ENCODE data around the gene R3HDM4.
A peak's percentile ranks its signal among the peaks of the same experiment; 100 is the strongest.

R3HDM4 gene

GRCh38 chr19:912181-913079 lies 589 bp downstream of the R3HDM4 start:
- FAIRE-seq: no peak
- no peak for TF ChIP-seq CTCF (IDR thresholded peaks at IDR 0.05; ENCODE audit: insufficient read depth, missing control alignments)
- DNase-seq (ENCODE audit: insufficient read length, low spot score): no peak

- no peak for DNase-seq (ENCODE audit: insufficient read length, low spot score)
- no peak for FAIRE-seq
Measured at GRCh38 chr19:911197-912033, 1.6 kb downstream of the R3HDM4 start.

GRCh38 chr19:907183-907853 lies 5.7 kb downstream of the R3HDM4 start:
- TF ChIP-seq CTCF (IDR thresholded peaks at IDR 0.05; ENCODE audit: insufficient read depth, missing control alignments): no peak
- no peak for FAIRE-seq
- DNase-seq (ENCODE audit: insufficient read length, low spot score): no peak

More at GRCh38 chr19:911197-912033, 1.6 kb downstream of the R3HDM4 start:
- no peak for TF ChIP-seq CTCF (IDR thresholded peaks at IDR 0.05; ENCODE audit: insufficient read depth, missing control alignments)

- TF ChIP-seq CTCF (IDR thresholded peaks at IDR 0.05; ENCODE audit: insufficient read depth, missing control alignments): no peak
- no peak for FAIRE-seq
- DNase-seq (ENCODE audit: insufficient read length, low spot score): no peak
Measured at GRCh38 chr19:906480-906879, 6.5 kb downstream of the R3HDM4 start.

GRCh38 chr19:904545-904944 lies 8.5 kb downstream of the R3HDM4 start:
- no peak for FAIRE-seq
- DNase-seq (ENCODE audit: insufficient read length, low spot score): no peak
- no peak for TF ChIP-seq CTCF (IDR thresholded peaks at IDR 0.05; ENCODE audit: insufficient read depth, missing control alignments)

- DNase-seq (ENCODE audit: insufficient read length, low spot score): peak; percentile 92
- no peak for FAIRE-seq
- TF ChIP-seq CTCF (IDR thresholded peaks at IDR 0.05; ENCODE audit: insufficient read depth, missing control alignments): no peak
Measured at GRCh38 chr19:903266-903797, 9.7 kb downstream of the R3HDM4 start.

Data from D721Med (cell line).